IMR-90 (cell line): Measurements from ENCODE around the gene PTPN4. TPM values are rescaled to one million over a fixed set of nuclear protein-coding genes. Genes with fewer than 3 reads are reported as not detected.
A peak's percentile ranks its signal among the peaks of the same experiment; 100 is the strongest.

ENCODE experiments used
- ATAC-seq: fragments of 200-7000 bp; cut with Tn5 transposase; 2 replicates; pipeline ENCODE4 v1.9.1; 2020; ENCODE audit warnings: low read depth, mild to moderate bottlenecking, moderate library complexity
- BruUV-seq: library from RNA; stranded (reverse); fragments of 400-500 nt; replicated peaks from 2 replicates; lab custom pipeline; 2021; lab: Mats Ljungman, UMichigan
- CTCF ChIA-PET: fragments of 300-600 bp; formaldehyde crosslinking; extraction: SDS; loops from one replicate; lab custom pipeline; 2021; ENCODE audit warnings: antibody characterized with exemption; lab: Yijun Ruan, JAX
- POLR2A ChIA-PET: fragments of 300-600 bp; sonication (Branson Sonifier 250); formaldehyde crosslinking; loops from one replicate; lab custom pipeline; 2022; ENCODE audit warnings: antibody characterized with exemption; ENCODE audit not compliant: unreplicated experiment; lab: Charles Lee
- DNase-seq: peaks from one replicate; pipeline ENCODE4 v3.0.0; 2013
- H2AFZ ChIP-seq: replicated peaks from 2 replicates; pipeline ENCODE3; 2013; ENCODE audit warnings: low read length, mild to moderate bottlenecking; ENCODE audit not compliant: poor library complexity
- H2AK5ac ChIP-seq: 2 replicates; pipeline ENCODE4 v1.6.1; 2013; ENCODE audit warnings: low read depth, low read length, inconsistent platforms
- H2AK9ac ChIP-seq: replicated peaks from 2 replicates; pipeline ENCODE3; 2013; ENCODE audit warnings: mild to moderate bottlenecking, low read depth, low read length, moderate library complexity; ENCODE audit not compliant: poor library complexity
- H2BK120ac ChIP-seq: 2 replicates; pipeline ENCODE4 v1.6.1; 2013; ENCODE audit warnings: low read depth, low read length, inconsistent platforms
- H2BK15ac ChIP-seq: 3 replicates; pipeline ENCODE4 v1.6.1; 2013; ENCODE audit warnings: low read depth, low read length, inconsistent platforms
- H2BK20ac ChIP-seq: 2 replicates; pipeline ENCODE4 v1.6.1; 2013; ENCODE audit warnings: low read depth, mild to moderate bottlenecking, inconsistent platforms, low read length, moderate library complexity
- H2BK5ac ChIP-seq: 2 replicates; pipeline ENCODE4 v1.6.1; 2013; ENCODE audit warnings: mild to moderate bottlenecking, low read depth, low read length, inconsistent platforms; ENCODE audit not compliant: poor library complexity, severe bottlenecking
- H3K14ac ChIP-seq: replicated peaks from 2 replicates; pipeline ENCODE4 v1.6.1; 2013; ENCODE audit warnings: low read depth, low read length, inconsistent platforms
- H3K18ac ChIP-seq: 2 replicates; pipeline ENCODE4 v1.6.1; 2013; ENCODE audit warnings: low read depth, low read length, control low read depth
- H3K23ac ChIP-seq: 2 replicates; pipeline ENCODE4 v1.6.1; 2013; ENCODE audit warnings: low read depth, low read length, inconsistent platforms
- H3K27ac ChIP-seq: 2 replicates; pipeline ENCODE4 v1.5.1; 2013; ENCODE audit warnings: mild to moderate bottlenecking, control low read depth, low read length; ENCODE audit not compliant: insufficient read depth
- H3K27me3 ChIP-seq: 2 replicates; pipeline ENCODE4 v1.6.1; 2013; ENCODE audit warnings: low read length; ENCODE audit not compliant: control insufficient read depth, insufficient read depth
- H3K36me3 ChIP-seq: 2 replicates; pipeline ENCODE4 v1.6.1; 2013; ENCODE audit warnings: low read length, mixed read lengths; ENCODE audit not compliant: control insufficient read depth, insufficient read depth
- H3K4ac ChIP-seq: 2 replicates; pipeline ENCODE4 v1.6.1; 2013; ENCODE audit warnings: low read depth, low read length, inconsistent platforms
- H3K4me1 ChIP-seq: 2 replicates; pipeline ENCODE4 v1.6.1; 2013; ENCODE audit warnings: low read length, mixed read lengths; ENCODE audit not compliant: control insufficient read depth, insufficient read depth
- H3K4me2 ChIP-seq: 2 replicates; pipeline ENCODE4 v1.6.1; 2013; ENCODE audit warnings: low read depth, mild to moderate bottlenecking, control low read depth, low read length, moderate library complexity
- H3K4me3 ChIP-seq: 2 replicates; pipeline ENCODE4 v1.5.1; 2013; ENCODE audit warnings: low read depth, mild to moderate bottlenecking, control low read depth, low read length, moderate library complexity; ENCODE audit not compliant: insufficient read depth
- H3K56ac ChIP-seq: 2 replicates; pipeline ENCODE4 v1.6.1; 2013; ENCODE audit warnings: low read length, inconsistent platforms; ENCODE audit not compliant: insufficient read depth; ENCODE audit errors: extremely low read depth
- H3K79me1 ChIP-seq, 2 experiments: 2 replicates each; pipeline ENCODE4 v1.6.1; 2013; ENCODE audit warnings: low read length in 2 of 2, inconsistent platforms in 1 of 2, low read depth in 1 of 2
- H3K9ac ChIP-seq: 2 replicates; pipeline ENCODE4 v1.6.1; 2013; ENCODE audit warnings: low read depth, low read length, control low read depth
- H3K9me1 ChIP-seq: 2 replicates; pipeline ENCODE4 v1.6.1; 2013; ENCODE audit warnings: low read length, inconsistent platforms; ENCODE audit not compliant: insufficient read depth
- H3K9me3 ChIP-seq: 2 replicates; pipeline ENCODE4 v1.6.1; 2013; ENCODE audit warnings: low read length; ENCODE audit not compliant: control insufficient read depth, insufficient read depth
- H4K20me1 ChIP-seq: 2 replicates; pipeline ENCODE4 v1.6.1; 2013; ENCODE audit warnings: low read length, inconsistent platforms; ENCODE audit not compliant: insufficient read depth
- H4K5ac ChIP-seq: 2 replicates; pipeline ENCODE4 v1.6.1; 2013; ENCODE audit warnings: mild to moderate bottlenecking, low read depth, low read length, control low read depth
- H4K8ac ChIP-seq, 2 experiments: 2 replicates each; pipeline ENCODE4 v1.6.1; 2013; ENCODE audit warnings: low read depth in 2 of 2, low read length in 2 of 2, control low read depth in 1 of 2, inconsistent platforms in 1 of 2
- H4K91ac ChIP-seq: 2 replicates; pipeline ENCODE4 v1.6.1; 2013; ENCODE audit warnings: low read depth, low read length, inconsistent platforms; ENCODE audit not compliant: insufficient read depth
- CHD1 ChIP-seq: IDR thresholded peaks from 2 replicates; pipeline ENCODE4 v1.6.1; 2012; ENCODE audit warnings: low read depth, low read length, improper control_type of control experiment
- ELK1 ChIP-seq: fragments of 150-350 bp; IDR thresholded peaks from 2 replicates; pipeline ENCODE4 v1.6.1; 2016; ENCODE audit warnings: low read depth, mild to moderate bottlenecking, low read length, moderate library complexity, borderline replicate concordance
- MAFK ChIP-seq: IDR thresholded peaks from 2 replicates; pipeline ENCODE4 v1.6.1; 2012; ENCODE audit warnings: low read depth, low read length, improper control_type of control experiment
- WGBS, 2 experiments: methylation state at CpG; one replicate each; pipeline versions ENCODE4 v1.1.5 to v1.1.7; 2013; ENCODE audit warnings: missing lambda C conversion rate in 2 of 2; ENCODE audit not compliant: insufficient read length in 1 of 2; ENCODE audit errors: extremely low coverage in 2 of 2; 5-methylcytosine and 5-hydroxymethylcytosine counted together
- dilution Hi-C: fragments of 300-500 bp; cut with HindIII; formaldehyde crosslinking; loops from one replicate; pipeline ENCODE4 v1.14.3; 2018; ENCODE audit warnings: low sequenced_read_pairs; ENCODE audit not compliant: unreplicated experiment
- in situ Hi-C: fragments of 300-500 bp; cut with MboI; formaldehyde crosslinking; loops from 3 replicates; pipeline ENCODE4 v1.14.3; 2019; ENCODE audit warnings: low sequenced_read_pairs, inconsistent platforms, mixed read lengths
- intact Hi-C: fragments of 100-400 bp; cut with micrococcal nuclease; formaldehyde crosslinking; loops from 2 replicates; pipeline ENCODE4 v1.10.0; 2022
- polyA plus RNA-seq, 3 experiments: library from polyadenylated mRNA; depleted of rRNA; stranded (reverse); fragments of >200 nt; gene quantifications; 2 replicates each; pipeline ENCODE4 v1.2.3, GENCODE V29; 2012; ENCODE audit warnings: low replicate concordance in 1 of 3
- total RNA-seq: library from RNA; depleted of rRNA; stranded (reverse); fragments of >200 nt; gene quantifications from 2 replicates; pipeline ENCODE4 v1.2.3, GENCODE V29; 2012

Gene PTPN4
- total and polyA plus RNA-seq, 2 of the 4 experiments (the other 2 are of a cell fraction): 2.9 to 19.2 TPM

- TF ChIP-seq ELK1: no peak
Observed at GRCh38 chr2:119795309-119796303, 35.9 kb downstream of the PTPN4 start (continued).

GRCh38 chr2:119800376-119800902 lies 40.7 kb downstream of the PTPN4 start:
- H3K14ac ChIP-seq: no peak overlapping the region
- no peak overlapping the region for H4K8ac ChIP-seq
- H3K9me3 ChIP-seq: no peaks in the 10 kb centered on the region
- H4K20me1 ChIP-seq: no peaks in the 10 kb centered on the region
- H2AK5ac ChIP-seq: no peak overlapping the region
- WGBS, 2 experiments: no CpG with 5 or more reads among the region's 1 CpG
- intact Hi-C loops (loop anchor here (5.0 kb wide), 1 partner anchor 38 kb away; no protein-coding TSS in a partner anchor), dilution Hi-C loops (no loop called here), in situ Hi-C loops (no loop called here)
- no peak overlapping the region for H2BK15ac ChIP-seq
- H3K56ac ChIP-seq: no peak overlapping the region
- H3K79me1 ChIP-seq: no peaks in the 10 kb centered on the region; a peak in 1 of 4 replicates
- no peaks in the 10 kb centered on the region for H3K36me3 ChIP-seq
- H3K9me1 ChIP-seq: no peaks in the 10 kb centered on the region
- no peak overlapping the region for H2BK120ac ChIP-seq
- H3K27me3 ChIP-seq: no peaks in the 10 kb centered on the region
- ChIA-PET POLR2A (no interaction called here), CTCF (no interaction called here)
- no peak for DNase-seq
- no peak overlapping the region for H2AK9ac ChIP-seq
- TF ChIP-seq MAFK: peak; percentile 58
- no peak for TF ChIP-seq CHD1
- no peak overlapping the region for H3K4me2 ChIP-seq
- no peak overlapping the region for H3K18ac ChIP-seq
- no peak for ATAC-seq
- no peak overlapping the region for H3K9ac ChIP-seq
- no peak overlapping the region for H3K27ac ChIP-seq
- H2AFZ ChIP-seq: no peak overlapping the region
- no peak overlapping the region for H2BK20ac ChIP-seq
- no peaks in the 10 kb centered on the region for H3K4me1 ChIP-seq
- BruUV-seq: no TSS peak
- H3K23ac ChIP-seq: no peak overlapping the region
- H2BK5ac ChIP-seq: no peak overlapping the region
- H3K4me3 ChIP-seq: no peak overlapping the region
- H4K91ac ChIP-seq: no peak overlapping the region
- no peak overlapping the region for H3K4ac ChIP-seq
- H4K5ac ChIP-seq: no peak overlapping the region
